ENCODE data around the gene PRR29. TPM values are rescaled to one million over a fixed set of nuclear protein-coding genes. Genes with fewer than 3 reads are reported as not detected.

PRR29 gene
- total and polyA plus RNA-seq, 4 donors = 0.02 to 0.35 (median 0.14) TPM; not detected in 1

GRCh38 chr17:64042700-64043485 is 44.7 kb downstream of the PRR29 start:
- no peaks in the 10 kb centered on the region for H3K27me3 ChIP-seq (ENCODE audit: control insufficient read depth in 4 of 4, insufficient read depth in 4 of 4, low read length in 3 of 4)
- no peak for DNase-seq (ENCODE audit: low spot score)
- WGBS = 94% methylated on average over 12 of the region's 12 CpGs

DNA sequence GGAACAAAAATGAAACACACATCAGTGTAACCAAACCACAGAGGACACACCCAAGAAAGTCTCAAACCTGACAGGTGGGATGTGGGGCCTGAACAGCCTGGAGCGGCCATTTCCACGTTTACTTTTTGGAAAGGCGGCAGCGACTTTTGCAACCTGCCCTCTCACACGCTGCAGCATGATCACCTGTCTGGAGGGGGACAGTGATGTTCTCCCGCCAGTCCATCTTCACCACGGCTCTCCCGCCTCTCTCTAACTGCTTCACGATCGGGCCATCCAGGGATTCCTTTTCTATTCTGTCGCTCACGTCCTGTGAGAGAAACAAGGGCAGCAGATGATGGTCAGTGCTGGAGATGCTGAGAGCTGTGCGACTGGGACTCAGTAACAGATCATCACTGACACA is 47.0 kb downstream of the PRR29 start:
- peaks cover 24 to 84% (median 77%) of the 10 kb centered on the region in 4 donors for H3K36me3 ChIP-seq (ENCODE audit: control insufficient read depth in 4 of 4, insufficient read depth in 3 of 4, low read depth in 1 of 4, low read length in 3 of 4)
- no peak overlapping the region for H3K4me3 ChIP-seq (ENCODE audit: low read depth in 1 of 3, low read length in 3 of 3)
- 89% methylated on average over 13 of the region's 13 CpGs for WGBS
- H3K4me1 ChIP-seq (ENCODE audit: control insufficient read depth in 4 of 4, insufficient read depth in 4 of 4, low read length in 3 of 4) = peaks cover 0 to 9% (median 3%) of the 10 kb centered on the region in 4 donors
- H3K27me3 ChIP-seq (ENCODE audit: control insufficient read depth in 4 of 4, insufficient read depth in 4 of 4, low read length in 3 of 4) = no peaks in the 10 kb centered on the region
- DNase-seq (ENCODE audit: low spot score) = no peak
- no peaks in the 10 kb centered on the region for H3K9me3 ChIP-seq (ENCODE audit: control insufficient read depth in 4 of 4, low read length in 3 of 4)
- no peak overlapping the region for H3K27ac ChIP-seq (ENCODE audit: low read depth in 1 of 2, low read length in 2 of 2)
- TF ChIP-seq GABPA (IDR thresholded peaks at IDR 0.05 in 1 of 2, conservative IDR thresholded peaks at IDR 0.05 in 1 of 2) (no peak), RXRA (IDR thresholded peaks at IDR 0.05) (no peak), YY1 (IDR thresholded peaks at IDR 0.05) (no peak), NR2F2 (IDR thresholded peaks at IDR 0.05) (no peak)
- TF ChIP-seq, protein P1, sequence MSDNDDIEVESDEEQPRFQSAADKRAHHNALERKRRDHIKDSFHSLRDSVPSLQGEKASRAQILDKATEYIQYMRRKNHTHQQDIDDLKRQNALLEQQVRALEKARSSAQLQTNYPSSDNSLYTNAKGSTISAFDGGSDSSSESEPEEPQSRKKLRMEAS (IDR thresholded peaks at IDR 0.05) = no peak
- H3K9ac ChIP-seq (ENCODE audit: low read depth in 1 of 2, low read length in 2 of 2) = no peak overlapping the region

More at GRCh38 chr17:64042700-64043485, 44.7 kb downstream of the PRR29 start:
- Histone ChIP-seq H3K27ac (ENCODE audit: low read depth in 1 of 2, low read length in 2 of 2) (no peak overlapping the region), H3K9ac (ENCODE audit: low read depth in 1 of 2, low read length in 2 of 2) (no peak overlapping the region), H3K4me1 (ENCODE audit: control insufficient read depth in 4 of 4, insufficient read depth in 4 of 4, low read length in 3 of 4) (peaks cover 0 to 9% (median 3%) of the 10 kb centered on the region in 4 donors), H3K9me3 (ENCODE audit: control insufficient read depth in 4 of 4, low read length in 3 of 4) (no peaks in the 10 kb centered on the region), H3K4me3 (ENCODE audit: low read depth in 1 of 3, low read length in 3 of 3) (no peak overlapping the region), H3K36me3 (ENCODE audit: control insufficient read depth in 4 of 4, insufficient read depth in 3 of 4, low read depth in 1 of 4, low read length in 3 of 4) (peaks cover 16 to 71% (median 67%) of the 10 kb centered on the region in 4 donors)
- TF ChIP-seq GABPA (IDR thresholded peaks at IDR 0.05 in 1 of 2, conservative IDR thresholded peaks at IDR 0.05 in 1 of 2) = no peak
- TF ChIP-seq FOXA2 (IDR thresholded peaks at IDR 0.05) = no peak
- TF ChIP-seq CTCF (IDR thresholded peaks at IDR 0.05; ENCODE audit: low read depth, low read length, missing input control) = no peak
- TF ChIP-seq SP1 (IDR thresholded peaks at IDR 0.05) = no peak
- TF ChIP-seq FOXA1 (IDR thresholded peaks at IDR 0.05) = no peak
- TF ChIP-seq NR2F2 (IDR thresholded peaks at IDR 0.05) = no peak
- TF ChIP-seq HNF4A (conservative IDR thresholded peaks at IDR 0.05) = no peak
- TF ChIP-seq, protein P2, sequence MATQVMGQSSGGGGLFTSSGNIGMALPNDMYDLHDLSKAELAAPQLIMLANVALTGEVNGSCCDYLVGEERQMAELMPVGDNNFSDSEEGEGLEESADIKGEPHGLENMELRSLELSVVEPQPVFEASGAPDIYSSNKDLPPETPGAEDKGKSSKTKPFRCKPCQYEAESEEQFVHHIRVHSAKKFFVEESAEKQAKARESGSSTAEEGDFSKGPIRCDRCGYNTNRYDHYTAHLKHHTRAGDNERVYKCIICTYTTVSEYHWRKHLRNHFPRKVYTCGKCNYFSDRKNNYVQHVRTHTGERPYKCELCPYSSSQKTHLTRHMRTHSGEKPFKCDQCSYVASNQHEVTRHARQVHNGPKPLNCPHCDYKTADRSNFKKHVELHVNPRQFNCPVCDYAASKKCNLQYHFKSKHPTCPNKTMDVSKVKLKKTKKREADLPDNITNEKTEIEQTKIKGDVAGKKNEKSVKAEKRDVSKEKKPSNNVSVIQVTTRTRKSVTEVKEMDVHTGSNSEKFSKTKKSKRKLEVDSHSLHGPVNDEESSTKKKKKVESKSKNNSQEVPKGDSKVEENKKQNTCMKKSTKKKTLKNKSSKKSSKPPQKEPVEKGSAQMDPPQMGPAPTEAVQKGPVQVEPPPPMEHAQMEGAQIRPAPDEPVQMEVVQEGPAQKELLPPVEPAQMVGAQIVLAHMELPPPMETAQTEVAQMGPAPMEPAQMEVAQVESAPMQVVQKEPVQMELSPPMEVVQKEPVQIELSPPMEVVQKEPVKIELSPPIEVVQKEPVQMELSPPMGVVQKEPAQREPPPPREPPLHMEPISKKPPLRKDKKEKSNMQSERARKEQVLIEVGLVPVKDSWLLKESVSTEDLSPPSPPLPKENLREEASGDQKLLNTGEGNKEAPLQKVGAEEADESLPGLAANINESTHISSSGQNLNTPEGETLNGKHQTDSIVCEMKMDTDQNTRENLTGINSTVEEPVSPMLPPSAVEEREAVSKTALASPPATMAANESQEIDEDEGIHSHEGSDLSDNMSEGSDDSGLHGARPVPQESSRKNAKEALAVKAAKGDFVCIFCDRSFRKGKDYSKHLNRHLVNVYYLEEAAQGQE (IDR thresholded peaks at IDR 0.05) = no peak
